HEK293T (cell line): Measurements from ENCODE around the gene RAB3IL1.

Experiments
- ARNT ChIP-seq: fragments of 450-650 bp; IDR thresholded peaks from 2 replicates; pipeline ENCODE4 v1.6.1; 2017; ENCODE audit warnings: mild to moderate bottlenecking
- BHLHE40 ChIP-seq: fragments of 450-650 bp; IDR thresholded peaks from 2 replicates; pipeline ENCODE4 v1.6.1; 2016; ENCODE audit warnings: mild to moderate bottlenecking, moderate library complexity, borderline replicate concordance
- CTBP1 ChIP-seq: fragments of 450-650 bp; IDR thresholded peaks from 2 replicates; pipeline ENCODE4 v1.6.1; 2016; ENCODE audit warnings: borderline replicate concordance
- ELF4 ChIP-seq: fragments of 450-650 bp; IDR thresholded peaks from 2 replicates; pipeline ENCODE4 v1.6.1; 2017; ENCODE audit warnings: antibody characterized with exemption
- FOXA1 ChIP-seq: fragments of 450-650 bp; IDR thresholded peaks from 2 replicates; pipeline ENCODE4 v1.6.1; 2016; ENCODE audit warnings: mild to moderate bottlenecking
- FOXK2 ChIP-seq: fragments of 450-650 bp; IDR thresholded peaks from 2 replicates; pipeline ENCODE4 v1.6.1; 2016; ENCODE audit warnings: mild to moderate bottlenecking
- FOXM1 ChIP-seq: fragments of 450-650 bp; IDR thresholded peaks from 2 replicates; pipeline ENCODE4 v1.6.1; 2017; ENCODE audit warnings: mild to moderate bottlenecking, borderline replicate concordance
- L3MBTL2 ChIP-seq: fragments of 450-650 bp; conservative IDR thresholded peaks from 2 replicates; pipeline ENCODE4 v1.6.1; 2016; ENCODE audit warnings: mild to moderate bottlenecking
- NFRKB ChIP-seq: fragments of 450-650 bp; IDR thresholded peaks from 2 replicates; pipeline ENCODE4 v1.6.1; 2016; ENCODE audit warnings: mild to moderate bottlenecking, moderate library complexity
- SP1 ChIP-seq: fragments of 450-650 bp; IDR thresholded peaks from 2 replicates; pipeline ENCODE4 v1.6.1; 2017
- SUZ12 ChIP-seq: fragments of 450-650 bp; IDR thresholded peaks from 2 replicates; pipeline ENCODE4 v1.6.1; 2016; ENCODE audit warnings: mild to moderate bottlenecking
- TF ChIP-seq, protein P1 (sequence below): fragments of 450-650 bp; IDR thresholded peaks from 2 replicates; pipeline ENCODE4 v1.6.1; 2016

- no peak for TF ChIP-seq NFRKB
- TF ChIP-seq SP1, result no peak
- TF ChIP-seq FOXK2, result no peak
- no peak for TF ChIP-seq ARNT
- TF ChIP-seq FOXM1, result no peak
- no peak for TF ChIP-seq L3MBTL2
- TF ChIP-seq, protein P1, sequence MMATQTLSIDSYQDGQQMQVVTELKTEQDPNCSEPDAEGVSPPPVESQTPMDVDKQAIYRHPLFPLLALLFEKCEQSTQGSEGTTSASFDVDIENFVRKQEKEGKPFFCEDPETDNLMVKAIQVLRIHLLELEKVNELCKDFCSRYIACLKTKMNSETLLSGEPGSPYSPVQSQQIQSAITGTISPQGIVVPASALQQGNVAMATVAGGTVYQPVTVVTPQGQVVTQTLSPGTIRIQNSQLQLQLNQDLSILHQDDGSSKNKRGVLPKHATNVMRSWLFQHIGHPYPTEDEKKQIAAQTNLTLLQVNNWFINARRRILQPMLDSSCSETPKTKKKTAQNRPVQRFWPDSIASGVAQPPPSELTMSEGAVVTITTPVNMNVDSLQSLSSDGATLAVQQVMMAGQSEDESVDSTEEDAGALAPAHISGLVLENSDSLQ, result no peak
- no peak for TF ChIP-seq ELF4
- TF ChIP-seq BHLHE40, result no peak
- TF ChIP-seq CTBP1, result no peak
- no peak for TF ChIP-seq SUZ12
- no peak for TF ChIP-seq FOXA1
These were observed 61.3 kb downstream of the RAB3IL1 start for GRCh38 chr11:61855939-61856680.
